IMR-90 (cell line): Measurements from ENCODE around the gene ITGB1BP1. TPM values are rescaled to one million over a fixed set of nuclear protein-coding genes. Genes with fewer than 3 reads are reported as not detected.

Source experiments
- ATAC-seq: fragments of 200-7000 bp; cut with Tn5 transposase; 2 replicates; pipeline ENCODE4 v1.9.1; 2020; ENCODE audit warnings: low read depth, mild to moderate bottlenecking, moderate library complexity
- BruUV-seq: library from RNA; stranded (reverse); fragments of 400-500 nt; replicated peaks from 2 replicates; lab custom pipeline; 2021; lab: Mats Ljungman, UMichigan
- CTCF ChIA-PET: fragments of 300-600 bp; formaldehyde crosslinking; extraction: SDS; loops from one replicate; lab custom pipeline; 2021; ENCODE audit warnings: antibody characterized with exemption; lab: Yijun Ruan, JAX
- POLR2A ChIA-PET: fragments of 300-600 bp; sonication (Branson Sonifier 250); formaldehyde crosslinking; loops from one replicate; lab custom pipeline; 2022; ENCODE audit warnings: antibody characterized with exemption; ENCODE audit not compliant: unreplicated experiment; lab: Charles Lee
- DNase-seq: peaks from one replicate; pipeline ENCODE4 v3.0.0; 2013
- H2AFZ ChIP-seq: replicated peaks from 2 replicates; pipeline ENCODE3; 2013; ENCODE audit warnings: low read length, mild to moderate bottlenecking; ENCODE audit not compliant: poor library complexity
- H2AK5ac ChIP-seq: 2 replicates; pipeline ENCODE4 v1.6.1; 2013; ENCODE audit warnings: low read depth, low read length, inconsistent platforms
- H2AK9ac ChIP-seq: replicated peaks from 2 replicates; pipeline ENCODE3; 2013; ENCODE audit warnings: mild to moderate bottlenecking, low read depth, low read length, moderate library complexity; ENCODE audit not compliant: poor library complexity
- H2BK120ac ChIP-seq: 2 replicates; pipeline ENCODE4 v1.6.1; 2013; ENCODE audit warnings: low read depth, low read length, inconsistent platforms
- H2BK15ac ChIP-seq: 3 replicates; pipeline ENCODE4 v1.6.1; 2013; ENCODE audit warnings: low read depth, low read length, inconsistent platforms
- H2BK20ac ChIP-seq: 2 replicates; pipeline ENCODE4 v1.6.1; 2013; ENCODE audit warnings: low read depth, mild to moderate bottlenecking, inconsistent platforms, low read length, moderate library complexity
- H2BK5ac ChIP-seq: 2 replicates; pipeline ENCODE4 v1.6.1; 2013; ENCODE audit warnings: mild to moderate bottlenecking, low read depth, low read length, inconsistent platforms; ENCODE audit not compliant: poor library complexity, severe bottlenecking
- H3K14ac ChIP-seq: replicated peaks from 2 replicates; pipeline ENCODE4 v1.6.1; 2013; ENCODE audit warnings: low read depth, low read length, inconsistent platforms
- H3K18ac ChIP-seq: 2 replicates; pipeline ENCODE4 v1.6.1; 2013; ENCODE audit warnings: low read depth, low read length, control low read depth
- H3K23ac ChIP-seq: 2 replicates; pipeline ENCODE4 v1.6.1; 2013; ENCODE audit warnings: low read depth, low read length, inconsistent platforms
- H3K27ac ChIP-seq: 2 replicates; pipeline ENCODE4 v1.5.1; 2013; ENCODE audit warnings: mild to moderate bottlenecking, control low read depth, low read length; ENCODE audit not compliant: insufficient read depth
- H3K27me3 ChIP-seq: 2 replicates; pipeline ENCODE4 v1.6.1; 2013; ENCODE audit warnings: low read length; ENCODE audit not compliant: control insufficient read depth, insufficient read depth
- H3K36me3 ChIP-seq: 2 replicates; pipeline ENCODE4 v1.6.1; 2013; ENCODE audit warnings: low read length, mixed read lengths; ENCODE audit not compliant: control insufficient read depth, insufficient read depth
- H3K4ac ChIP-seq: 2 replicates; pipeline ENCODE4 v1.6.1; 2013; ENCODE audit warnings: low read depth, low read length, inconsistent platforms
- H3K4me1 ChIP-seq: 2 replicates; pipeline ENCODE4 v1.6.1; 2013; ENCODE audit warnings: low read length, mixed read lengths; ENCODE audit not compliant: control insufficient read depth, insufficient read depth
- H3K4me2 ChIP-seq: 2 replicates; pipeline ENCODE4 v1.6.1; 2013; ENCODE audit warnings: low read depth, mild to moderate bottlenecking, control low read depth, low read length, moderate library complexity
- H3K4me3 ChIP-seq: 2 replicates; pipeline ENCODE4 v1.5.1; 2013; ENCODE audit warnings: low read depth, mild to moderate bottlenecking, control low read depth, low read length, moderate library complexity; ENCODE audit not compliant: insufficient read depth
- H3K56ac ChIP-seq: 2 replicates; pipeline ENCODE4 v1.6.1; 2013; ENCODE audit warnings: low read length, inconsistent platforms; ENCODE audit not compliant: insufficient read depth; ENCODE audit errors: extremely low read depth
- H3K79me1 ChIP-seq, 2 experiments: 2 replicates each; pipeline ENCODE4 v1.6.1; 2013; ENCODE audit warnings: low read length in 2 of 2, inconsistent platforms in 1 of 2, low read depth in 1 of 2
- H3K9ac ChIP-seq: 2 replicates; pipeline ENCODE4 v1.6.1; 2013; ENCODE audit warnings: low read depth, low read length, control low read depth
- H3K9me1 ChIP-seq: 2 replicates; pipeline ENCODE4 v1.6.1; 2013; ENCODE audit warnings: low read length, inconsistent platforms; ENCODE audit not compliant: insufficient read depth
- H3K9me3 ChIP-seq: 2 replicates; pipeline ENCODE4 v1.6.1; 2013; ENCODE audit warnings: low read length; ENCODE audit not compliant: control insufficient read depth, insufficient read depth
- H4K20me1 ChIP-seq: 2 replicates; pipeline ENCODE4 v1.6.1; 2013; ENCODE audit warnings: low read length, inconsistent platforms; ENCODE audit not compliant: insufficient read depth
- H4K5ac ChIP-seq: 2 replicates; pipeline ENCODE4 v1.6.1; 2013; ENCODE audit warnings: mild to moderate bottlenecking, low read depth, low read length, control low read depth
- H4K8ac ChIP-seq, 2 experiments: 2 replicates each; pipeline ENCODE4 v1.6.1; 2013; ENCODE audit warnings: low read depth in 2 of 2, low read length in 2 of 2, control low read depth in 1 of 2, inconsistent platforms in 1 of 2
- H4K91ac ChIP-seq: 2 replicates; pipeline ENCODE4 v1.6.1; 2013; ENCODE audit warnings: low read depth, low read length, inconsistent platforms; ENCODE audit not compliant: insufficient read depth
- BHLHE40 ChIP-seq: fragments of 150-350 bp; IDR thresholded peaks from 2 replicates; pipeline ENCODE4 v1.6.1; 2016; ENCODE audit warnings: mild to moderate bottlenecking, low read depth, low read length
- CEBPB ChIP-seq: IDR thresholded peaks from 2 replicates; pipeline ENCODE4 v1.6.1; 2012; ENCODE audit warnings: low read depth, low read length, improper control_type of control experiment
- CHD1 ChIP-seq: IDR thresholded peaks from 2 replicates; pipeline ENCODE4 v1.6.1; 2012; ENCODE audit warnings: low read depth, low read length, improper control_type of control experiment
- CTCF ChIP-seq: conservative IDR thresholded peaks from 2 replicates; pipeline ENCODE4 v1.5.1; 2012; ENCODE audit warnings: mild to moderate bottlenecking, low read depth, low read length, improper control_type of control experiment
- FOS ChIP-seq: fragments of 150-350 bp; IDR thresholded peaks from 2 replicates; pipeline ENCODE4 v1.6.1; 2016; ENCODE audit warnings: low read depth, low read length
- MAFK ChIP-seq: IDR thresholded peaks from 2 replicates; pipeline ENCODE4 v1.6.1; 2012; ENCODE audit warnings: low read depth, low read length, improper control_type of control experiment
- MAZ ChIP-seq: IDR thresholded peaks from 2 replicates; pipeline ENCODE4 v1.6.1; 2012; ENCODE audit warnings: low read depth, mild to moderate bottlenecking, low read length, improper control_type of control experiment, moderate library complexity, borderline replicate concordance
- MXI1 ChIP-seq: IDR thresholded peaks from 2 replicates; pipeline ENCODE4 v1.6.1; 2012; ENCODE audit warnings: low read depth, mild to moderate bottlenecking, low read length, moderate library complexity, borderline replicate concordance
- NFE2L2 ChIP-seq: fragments of 150-350 bp; IDR thresholded peaks from 2 replicates; pipeline ENCODE4 v1.6.1; 2016; ENCODE audit warnings: low read depth, mild to moderate bottlenecking, low read length
- POLR2A ChIP-seq: IDR thresholded peaks from 2 replicates; pipeline ENCODE4 v1.6.1; 2012; ENCODE audit warnings: mild to moderate bottlenecking, low read depth, low read length
- RAD21 ChIP-seq: IDR thresholded peaks from 2 replicates; pipeline ENCODE4 v1.6.1; 2012; ENCODE audit warnings: low read length, improper control_type of control experiment
- RCOR1 ChIP-seq: IDR thresholded peaks from 2 replicates; pipeline ENCODE4 v1.6.1; 2012; ENCODE audit warnings: mild to moderate bottlenecking, low read length, improper control_type of control experiment; ENCODE audit not compliant: insufficient replicate concordance
- RFX5 ChIP-seq: IDR thresholded peaks from 2 replicates; pipeline ENCODE4 v1.8.0; 2012; ENCODE audit warnings: low read depth, mild to moderate bottlenecking, low read length, moderate library complexity
- SMC3 ChIP-seq: fragments of 150-350 bp; IDR thresholded peaks from 2 replicates; pipeline ENCODE4 v1.6.1; 2016; ENCODE audit warnings: low read depth, mild to moderate bottlenecking, antibody characterized with exemption, low read length, moderate library complexity
- USF2 ChIP-seq: fragments of 150-350 bp; IDR thresholded peaks from 2 replicates; pipeline ENCODE4 v1.6.1; 2017; ENCODE audit warnings: mild to moderate bottlenecking, antibody characterized with exemption, low read length, low read depth
- whole genome bisulfite sequencing, 2 experiments: methylation state at CpG; one replicate each; pipeline versions ENCODE4 v1.1.5 to v1.1.7; 2013; ENCODE audit warnings: missing lambda C conversion rate in 2 of 2; ENCODE audit not compliant: insufficient read length in 1 of 2; ENCODE audit errors: extremely low coverage in 2 of 2; 5-methylcytosine and 5-hydroxymethylcytosine counted together
- dilution Hi-C: fragments of 300-500 bp; cut with HindIII; formaldehyde crosslinking; loops from one replicate; pipeline ENCODE4 v1.14.3; 2018; ENCODE audit warnings: low sequenced_read_pairs; ENCODE audit not compliant: unreplicated experiment
- in situ Hi-C: fragments of 300-500 bp; cut with MboI; formaldehyde crosslinking; loops from 3 replicates; pipeline ENCODE4 v1.14.3; 2019; ENCODE audit warnings: low sequenced_read_pairs, inconsistent platforms, mixed read lengths
- intact Hi-C: fragments of 100-400 bp; cut with micrococcal nuclease; formaldehyde crosslinking; loops from 2 replicates; pipeline ENCODE4 v1.10.0; 2022
- polyA plus RNA-seq, 3 experiments: library from polyadenylated mRNA; depleted of rRNA; stranded (reverse); fragments of >200 nt; gene quantifications; 2 replicates each; pipeline ENCODE4 v1.2.3, GENCODE V29; 2012; ENCODE audit warnings: low replicate concordance in 1 of 3
- total RNA-seq: library from RNA; depleted of rRNA; stranded (reverse); fragments of >200 nt; gene quantifications from 2 replicates; pipeline ENCODE4 v1.2.3, GENCODE V29; 2012
- TF ChIP-seq, protein P1 (sequence below): fragments of 150-350 bp; IDR thresholded peaks from 2 replicates; pipeline ENCODE4 v1.6.1; 2016; ENCODE audit warnings: low read depth, mild to moderate bottlenecking, low read length, moderate library complexity, borderline replicate concordance

ITGB1BP1 gene
- total and polyA plus RNA-seq, 2 of the 4 experiments (the other 2 are of a cell fraction), result 48.6 to 88.1 TPM

DNA sequence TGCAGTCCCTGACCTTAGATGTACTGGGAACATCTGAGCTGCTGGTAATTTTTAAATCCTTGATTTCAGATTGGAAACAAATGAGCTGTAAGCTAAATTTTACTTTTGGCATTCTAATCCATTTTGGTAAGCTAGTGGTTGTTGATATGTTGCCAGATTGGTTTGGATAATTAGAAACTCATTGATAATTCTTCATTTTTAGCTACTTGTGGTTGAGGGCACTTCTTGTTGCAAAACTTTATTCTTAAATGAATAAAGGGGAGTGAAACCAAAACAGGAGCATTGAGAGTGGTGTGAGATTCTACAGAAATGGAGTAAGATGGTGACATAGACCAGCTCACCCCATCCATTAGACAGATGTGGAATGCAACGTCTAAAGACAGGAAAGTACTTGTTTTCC is 64.5 kb downstream of the ITGB1BP1 start:
- no peak overlapping the region for H3K27ac ChIP-seq
- no peak overlapping the region for H3K23ac ChIP-seq
- H3K4me1 ChIP-seq, result peaks cover 4% of the 10 kb centered on the region; the same call in 1 of the 2 replicates
- H2AFZ ChIP-seq, result no peak overlapping the region
- H2BK5ac ChIP-seq, result no peak overlapping the region
- H3K9me1 ChIP-seq, result peaks cover 2% of the 10 kb centered on the region; the same call in 1 of the 2 replicates
- H3K4me3 ChIP-seq, result no peak overlapping the region
- no peak overlapping the region for H3K4me2 ChIP-seq
- no peaks in the 10 kb centered on the region for H3K9me3 ChIP-seq
- no peak overlapping the region for H3K9ac ChIP-seq
- peaks cover 34% of the 10 kb centered on the region for H3K36me3 ChIP-seq
- H3K56ac ChIP-seq, result no peak overlapping the region
- dilution Hi-C loops, result no loop called here
- CTCF ChIA-PET, result no interaction called here
- H3K4ac ChIP-seq, result no peak overlapping the region
- no peak overlapping the region for H2BK15ac ChIP-seq
- no peak overlapping the region for H3K14ac ChIP-seq
- POLR2A ChIA-PET, result no interaction called here
- H4K8ac ChIP-seq, result no peak overlapping the region
- H3K18ac ChIP-seq, result no peak overlapping the region
- H4K91ac ChIP-seq, result no peak overlapping the region
- H2AK9ac ChIP-seq, result no peak overlapping the region
- no peak overlapping the region for H4K5ac ChIP-seq
- no CpG with 5 or more reads among the region's 1 CpG for WGBS, 2 experiments
- DNase-seq (no peak), ATAC-seq (no peak)
- no peaks in the 10 kb centered on the region for H4K20me1 ChIP-seq
- H2BK20ac ChIP-seq, result no peak overlapping the region
- TF ChIP-seq RAD21 (no peak), POLR2A (no peak), BHLHE40 (no peak), MXI1 (no peak), CTCF (no peak), MAFK (no peak), CEBPB (no peak), CHD1 (no peak), RFX5 (no peak), SMC3 (no peak), FOS (no peak), USF2 (no peak), RCOR1 (no peak), NFE2L2 (no peak), MAZ (no peak)
- TF ChIP-seq, protein P1, sequence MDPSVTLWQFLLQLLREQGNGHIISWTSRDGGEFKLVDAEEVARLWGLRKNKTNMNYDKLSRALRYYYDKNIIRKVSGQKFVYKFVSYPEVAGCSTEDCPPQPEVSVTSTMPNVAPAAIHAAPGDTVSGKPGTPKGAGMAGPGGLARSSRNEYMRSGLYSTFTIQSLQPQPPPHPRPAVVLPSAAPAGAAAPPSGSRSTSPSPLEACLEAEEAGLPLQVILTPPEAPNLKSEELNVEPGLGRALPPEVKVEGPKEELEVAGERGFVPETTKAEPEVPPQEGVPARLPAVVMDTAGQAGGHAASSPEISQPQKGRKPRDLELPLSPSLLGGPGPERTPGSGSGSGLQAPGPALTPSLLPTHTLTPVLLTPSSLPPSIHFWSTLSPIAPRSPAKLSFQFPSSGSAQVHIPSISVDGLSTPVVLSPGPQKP, result no peak
- H3K27me3 ChIP-seq, result no peaks in the 10 kb centered on the region
- intact Hi-C loops, result no loop called here
- no peak overlapping the region for H2BK120ac ChIP-seq
- BruUV-seq, result no TSS peak
- H2AK5ac ChIP-seq, result no peak overlapping the region
- peaks cover 10 to 16% of the 10 kb centered on the region in 2 experiments; a peak in 3 of 4 replicates for H3K79me1 ChIP-seq
- in situ Hi-C loops, result no loop called here
